ENCODE data around the gene RPL36.

Gene RPL36

GRCh38 chr19:5693195-5694166, 3.4 kb downstream of the RPL36 start:
- TF ChIP-seq CTCF (IDR thresholded peaks at IDR 0.05; ENCODE audit: insufficient read depth, low read length, poor library complexity, severe bottlenecking) (no peak), EZH2phosphoT487 (conservative IDR thresholded peaks at IDR 0.05; ENCODE audit: low read length) (no peak)
- no peak overlapping the region for H2AFZ ChIP-seq (ENCODE audit: low read depth, low read length, severe bottlenecking)
- H3K36me3 ChIP-seq (ENCODE audit: low read length), result no peaks in the 10 kb centered on the region; the same call in 1 of the 2 replicates
- no peak overlapping the region for H3K9ac ChIP-seq (ENCODE audit: low read length)
- no peaks in the 10 kb centered on the region; the same call in 1 of the 2 replicates for H4K20me1 ChIP-seq (ENCODE audit: low read depth, low read length)
- H3K27me3 ChIP-seq (ENCODE audit: low read length), result no peaks in the 10 kb centered on the region
- no peaks in the 10 kb centered on the region for H3K9me2 ChIP-seq (replicated peaks; ENCODE audit: insufficient read depth, low read length)
- H3K79me2 ChIP-seq (ENCODE audit: insufficient read depth, low read length), result peaks cover 30% of the 10 kb centered on the region
- peaks cover 40% of the 10 kb centered on the region for H3F3A ChIP-seq (ENCODE audit: insufficient read depth)
- H3K4me3 ChIP-seq (ENCODE audit: insufficient read depth, low read length, poor library complexity, severe bottlenecking), result no peak overlapping the region
- H3K27ac ChIP-seq (ENCODE audit: low read depth, low read length), result no peak overlapping the region
- no peak overlapping the region for H3K4me2 ChIP-seq (ENCODE audit: low read depth, low read length, poor library complexity, severe bottlenecking)
- no peaks in the 10 kb centered on the region for H3K9me3 ChIP-seq (ENCODE audit: insufficient read depth, low read length)

- Histone ChIP-seq H3K9me3 (ENCODE audit: insufficient read depth, low read length) (no peaks in the 10 kb centered on the region), H3K79me2 (ENCODE audit: insufficient read depth, low read length) (peaks cover 30% of the 10 kb centered on the region), H3K4me2 (ENCODE audit: low read depth, low read length, poor library complexity, severe bottlenecking) (no peak overlapping the region), H3K9ac (ENCODE audit: low read length) (no peak overlapping the region), H4K20me1 (ENCODE audit: low read depth, low read length) (no peaks in the 10 kb centered on the region; the same call in 1 of the 2 replicates), H3K27me3 (ENCODE audit: low read length) (no peaks in the 10 kb centered on the region), H3K9me2 (replicated peaks; ENCODE audit: insufficient read depth, low read length) (no peaks in the 10 kb centered on the region), H3K27ac (ENCODE audit: low read depth, low read length) (no peak overlapping the region), H3K36me3 (ENCODE audit: low read length) (no peaks in the 10 kb centered on the region; the same call in 1 of the 2 replicates), H3F3A (ENCODE audit: insufficient read depth) (peaks cover 42% of the 10 kb centered on the region), H2AFZ (ENCODE audit: low read depth, low read length, severe bottlenecking) (no peak overlapping the region), H3K4me3 (ENCODE audit: insufficient read depth, low read length, poor library complexity, severe bottlenecking) (no peak overlapping the region)
- TF ChIP-seq EZH2phosphoT487 (conservative IDR thresholded peaks at IDR 0.05; ENCODE audit: low read length), result no peak
- TF ChIP-seq CTCF (IDR thresholded peaks at IDR 0.05; ENCODE audit: insufficient read depth, low read length, poor library complexity, severe bottlenecking), result no peak
These were observed 4.3 kb downstream of the RPL36 start for GRCh38 chr19:5694167-5694955.

- Histone ChIP-seq H2AFZ (ENCODE audit: low read depth, low read length, severe bottlenecking) (no peak overlapping the region), H3K9ac (ENCODE audit: low read length) (no peak overlapping the region), H3K27me3 (ENCODE audit: low read length) (no peaks in the 10 kb centered on the region), H3F3A (ENCODE audit: insufficient read depth) (peaks cover 42% of the 10 kb centered on the region), H3K4me2 (ENCODE audit: low read depth, low read length, poor library complexity, severe bottlenecking) (no peak overlapping the region), H3K9me2 (replicated peaks; ENCODE audit: insufficient read depth, low read length) (no peaks in the 10 kb centered on the region), H3K27ac (ENCODE audit: low read depth, low read length) (peak overlapping the region; percentile 47), H3K36me3 (ENCODE audit: low read length) (no peaks in the 10 kb centered on the region; the same call in 1 of the 2 replicates), H3K4me3 (ENCODE audit: insufficient read depth, low read length, poor library complexity, severe bottlenecking) (no peak overlapping the region), H3K9me3 (ENCODE audit: insufficient read depth, low read length) (no peaks in the 10 kb centered on the region), H4K20me1 (ENCODE audit: low read depth, low read length) (no peaks in the 10 kb centered on the region; the same call in 1 of the 2 replicates), H3K79me2 (ENCODE audit: insufficient read depth, low read length) (peaks cover 30% of the 10 kb centered on the region)
- TF ChIP-seq CTCF (IDR thresholded peaks at IDR 0.05; ENCODE audit: insufficient read depth, low read length, poor library complexity, severe bottlenecking) (no peak), EZH2phosphoT487 (conservative IDR thresholded peaks at IDR 0.05; ENCODE audit: low read length) (no peak)
These were observed 5.0 kb downstream of the RPL36 start for GRCh38 chr19:5694956-5695648.
